Caco-2 (cell line): Measurements from ENCODE around the gene CACNA1C. TPM values are rescaled to one million over a fixed set of nuclear protein-coding genes. Genes with fewer than 3 reads are reported as not detected.
A peak's percentile ranks its signal among the peaks of the same experiment; 100 is the strongest.

ENCODE experiments used
- BruUV-seq: library from RNA; stranded (reverse); fragments of 400-500 nt; replicated peaks from 2 replicates; lab custom pipeline; 2021; lab: Mats Ljungman, UMichigan
- CTCF ChIA-PET: fragments of 300-600 bp; sonication (Branson Sonifier 250); formaldehyde crosslinking; loops from one replicate; lab custom pipeline; 2022; ENCODE audit warnings: antibody characterized with exemption; lab: Charles Lee
- POLR2A ChIA-PET: fragments of 300-600 bp; sonication (Branson Sonifier 250); formaldehyde crosslinking; loops from one replicate; lab custom pipeline; 2022; ENCODE audit warnings: antibody characterized with exemption; lab: Charles Lee
- DNase-seq, 2 experiments: peaks; one replicate each; pipeline versions ENCODE4 v3.0.0 to v3.0.0-alpha.2; 2020 to 2022
- H3K27me3 ChIP-seq: replicated peaks from 2 replicates; pipeline ENCODE4 v1.6.0; 2011; ENCODE audit warnings: low read length; ENCODE audit not compliant: control insufficient read depth, insufficient read depth
- H3K36me3 ChIP-seq: 2 replicates; pipeline ENCODE4 v1.5.1; 2011; ENCODE audit warnings: low read length; ENCODE audit not compliant: control insufficient read depth, insufficient read depth
- H3K4me1 ChIP-seq: fragments of 250-450 bp; sonication (Bioruptor Pico); 2 replicates; pipeline ENCODE4 v1.5.1; 2020; ENCODE audit warnings: mild to moderate bottlenecking
- H3K4me3 ChIP-seq: 2 replicates; pipeline ENCODE4 v1.5.1; 2011; ENCODE audit warnings: low read depth, mild to moderate bottlenecking, control low read depth, low read length
- H3K9me3 ChIP-seq: fragments of 250-450 bp; sonication (Bioruptor Pico); 2 replicates; pipeline ENCODE4 v1.5.1; 2020; ENCODE audit warnings: mild to moderate bottlenecking, moderate library complexity
- H3K27ac Mint-ChIP-seq: one replicate; pipeline ENCODE4 v1.8.0; 2022; ENCODE audit warnings: mixed read lengths; ENCODE audit not compliant: unreplicated experiment
- H3K27me3 Mint-ChIP-seq: one replicate; pipeline ENCODE4 v1.8.0; 2022; ENCODE audit warnings: mixed read lengths; ENCODE audit not compliant: insufficient read depth, unreplicated experiment
- H3K36me3 Mint-ChIP-seq: one replicate; pipeline ENCODE4 v1.8.0; 2022; ENCODE audit warnings: mild to moderate bottlenecking, mixed read lengths; ENCODE audit not compliant: insufficient read depth, unreplicated experiment
- H3K4me1 Mint-ChIP-seq: one replicate; pipeline ENCODE4 v1.8.0; 2022; ENCODE audit warnings: low read depth, mixed read lengths; ENCODE audit not compliant: unreplicated experiment
- H3K4me3 Mint-ChIP-seq: one replicate; pipeline ENCODE4 v1.8.0; 2022; ENCODE audit warnings: mild to moderate bottlenecking, moderate library complexity, mixed read lengths; ENCODE audit not compliant: unreplicated experiment
- H3K9me3 Mint-ChIP-seq: one replicate; pipeline ENCODE4 v1.8.0; 2022; ENCODE audit warnings: mixed read lengths; ENCODE audit not compliant: unreplicated experiment
- CTCF ChIP-seq, 2 experiments: fragments of 200-600 bp in 1 of 2; IDR thresholded peaks; 1 replicate in 1 of 2; 2 replicates in 1 of 2; pipeline versions ENCODE4 v1.5.1 to v1.8.0; 2011 to 2022; ENCODE audit warnings: antibody characterized with exemption in 1 of 2, control low read depth in 1 of 2, inconsistent platforms in 1 of 2, low read depth in 1 of 2, low read length in 1 of 2, mild to moderate bottlenecking in 1 of 2, moderate library complexity in 1 of 2; ENCODE audit not compliant: insufficient read depth in 1 of 2, severe bottlenecking in 1 of 2, unreplicated experiment in 1 of 2
- intact Hi-C: fragments of 100-400 bp; cut with micrococcal nuclease; formaldehyde crosslinking; loops from one replicate; pipeline ENCODE4 v1.10.0; 2022; ENCODE audit not compliant: unreplicated experiment
- total RNA-seq: library from RNA; stranded (reverse); gene quantifications from 2 replicates; pipeline ENCODE4 v1.2.3, GENCODE V29; 2022

Gene CACNA1C
- total RNA-seq, 1 experiment from 2014 or later = not detected

DNA sequence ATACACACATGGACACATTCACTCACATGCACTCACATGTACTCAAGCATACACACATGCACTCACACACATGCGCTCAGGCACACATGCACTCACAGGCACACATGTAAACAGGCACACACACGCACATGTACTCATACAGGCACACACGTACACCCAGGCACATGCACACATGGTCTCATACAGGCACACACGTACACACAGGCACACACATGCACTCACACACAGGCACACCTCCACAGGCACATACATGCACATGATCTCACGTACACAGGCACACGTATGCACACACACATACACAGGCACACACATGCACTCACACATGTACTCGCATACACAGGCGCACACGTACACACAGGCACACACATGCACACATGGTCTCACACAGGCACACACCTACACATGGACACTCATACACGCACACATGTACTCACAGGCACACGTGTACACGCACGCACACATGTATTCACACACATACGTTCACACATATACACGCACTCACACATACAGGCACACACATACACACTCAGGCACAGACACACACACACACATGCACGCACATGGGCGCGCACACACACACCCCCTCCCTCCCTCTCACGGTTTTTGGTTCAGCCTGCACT lies 138.9 kb downstream of the CACNA1C start:
- Histone ChIP-seq H3K4me3 (no peak overlapping the region), H3K27me3 (no peaks in the 10 kb centered on the region), H3K36me3 (no peaks in the 10 kb centered on the region), H3K4me1 (peaks cover 6% of the 10 kb centered on the region; the same call in 1 of the 2 replicates), H3K9me3 (no peaks in the 10 kb centered on the region)
- Mint-ChIP-seq H3K27ac (no peak overlapping the region), H3K36me3 (no peaks in the 10 kb centered on the region), H3K4me1 (peaks cover 8% of the 10 kb centered on the region), H3K9me3 (no peaks in the 10 kb centered on the region), H3K4me3 (no peak overlapping the region), H3K27me3 (peaks cover 8% of the 10 kb centered on the region)
- DNase-seq = no peak
- BruUV-seq = no TSS peak
- POLR2A ChIA-PET = no interaction called here
- intact Hi-C loops = no loop called here
- no peak for TF ChIP-seq CTCF (IDR thresholded peaks at IDR 0.05; ENCODE audit: insufficient read depth in 1 of 2, low read depth in 1 of 2, low read length in 1 of 2, severe bottlenecking in 1 of 2, unreplicated experiment in 1 of 2)
- CTCF ChIA-PET = no interaction called here

DNA sequence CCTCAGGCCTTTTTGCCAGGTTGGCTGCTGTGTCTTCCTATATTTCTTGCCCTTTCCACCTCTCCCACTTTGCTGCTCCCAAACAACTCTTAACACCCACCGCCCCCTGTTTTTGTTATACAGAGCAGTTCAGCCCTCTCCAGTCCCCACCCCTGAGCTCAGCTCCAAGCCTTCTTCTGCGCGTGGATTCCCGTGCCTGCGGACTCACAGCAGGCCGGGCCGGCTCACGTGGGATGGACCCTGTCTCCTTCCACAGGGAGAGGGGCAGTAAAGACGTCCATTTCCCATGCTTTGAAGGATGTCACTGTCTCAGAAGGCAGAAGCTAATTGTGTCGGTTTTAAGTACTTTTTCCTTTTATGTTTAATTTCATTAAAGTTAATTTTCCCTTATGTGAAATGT lies 139.4 kb downstream of the CACNA1C start:
- CTCF ChIA-PET = no interaction called here
- H3K36me3 Mint-ChIP-seq = no peaks in the 10 kb centered on the region
- intact Hi-C loops = no loop called here
- peaks cover 5% of the 10 kb centered on the region for H3K27me3 Mint-ChIP-seq
- peaks cover 8% of the 10 kb centered on the region for H3K4me1 Mint-ChIP-seq
- DNase-seq = no peak
- Histone ChIP-seq H3K4me1 (peaks cover 6% of the 10 kb centered on the region; the same call in 1 of the 2 replicates), H3K9me3 (no peaks in the 10 kb centered on the region), H3K27me3 (no peaks in the 10 kb centered on the region), H3K4me3 (no peak overlapping the region), H3K36me3 (no peaks in the 10 kb centered on the region)
- no TSS peak for BruUV-seq
- H3K27ac Mint-ChIP-seq = no peak overlapping the region
- POLR2A ChIA-PET = no interaction called here
- H3K9me3 Mint-ChIP-seq = no peaks in the 10 kb centered on the region
- no peak for TF ChIP-seq CTCF (IDR thresholded peaks at IDR 0.05; ENCODE audit: insufficient read depth in 1 of 2, low read depth in 1 of 2, low read length in 1 of 2, severe bottlenecking in 1 of 2, unreplicated experiment in 1 of 2)
- H3K4me3 Mint-ChIP-seq = no peak overlapping the region

DNA sequence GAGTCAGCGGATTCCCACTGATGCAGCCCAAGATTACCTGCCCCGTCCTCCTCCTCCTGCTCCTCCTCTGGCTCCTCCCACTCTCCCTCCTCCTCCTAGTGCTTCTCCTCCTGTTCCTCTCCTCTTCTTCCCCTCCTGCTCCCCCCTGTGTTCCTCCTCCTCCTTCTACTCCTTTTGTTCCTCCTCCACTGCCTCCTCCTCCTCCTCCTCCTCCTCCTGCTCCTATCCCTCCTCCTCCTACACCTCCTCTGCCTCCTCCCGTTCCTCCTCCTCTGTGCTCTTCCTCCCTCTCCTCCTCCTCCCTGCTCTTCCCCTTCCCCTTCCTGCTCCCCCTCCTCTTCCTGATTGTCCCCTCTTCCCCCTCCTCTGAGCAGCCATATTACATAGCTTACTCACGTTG lies 141.3 kb downstream of the CACNA1C start:
- DNase-seq = no peak
- POLR2A ChIA-PET = no interaction called here
- no peaks in the 10 kb centered on the region for H3K9me3 ChIP-seq
- H3K4me3 Mint-ChIP-seq = no peak overlapping the region
- CTCF ChIA-PET = interaction anchor here (0.6 kb wide), 1 partner anchor 1752 kb away, joined by 4 read pairs; no protein-coding TSS in a partner anchor
- H3K27me3 Mint-ChIP-seq = peaks cover 2% of the 10 kb centered on the region
- no peaks in the 10 kb centered on the region for H3K36me3 ChIP-seq
- peak overlapping the region; percentile 7 for H3K27ac Mint-ChIP-seq
- H3K27me3 ChIP-seq = no peaks in the 10 kb centered on the region
- intact Hi-C loops = no loop called here
- H3K4me1 ChIP-seq = peaks cover 9% of the 10 kb centered on the region; the same call in 1 of the 2 replicates
- no peak for TF ChIP-seq CTCF (IDR thresholded peaks at IDR 0.05; ENCODE audit: insufficient read depth in 1 of 2, low read depth in 1 of 2, low read length in 1 of 2, severe bottlenecking in 1 of 2, unreplicated experiment in 1 of 2)
- H3K36me3 Mint-ChIP-seq = no peaks in the 10 kb centered on the region
- H3K9me3 Mint-ChIP-seq = no peaks in the 10 kb centered on the region
- BruUV-seq = no TSS peak
- H3K4me1 Mint-ChIP-seq = peaks cover 8% of the 10 kb centered on the region
- H3K4me3 ChIP-seq = no peak overlapping the region
